Colonic mucosa (tissue), 4 donors: ENCODE measurements around the gene NFIA. TPM values are rescaled to one million over a fixed set of nuclear protein-coding genes. Genes with fewer than 3 reads are reported as not detected.

Experiments used
- DNase-seq: peaks from one replicate; pipeline ENCODE4 v3.0.0-alpha.2; 2020
- H3K27ac ChIP-seq: fragments of 200-600 bp; one replicate; pipeline ENCODE4 v1.8.0; 2021
- H3K27me3 ChIP-seq: fragments of 200-600 bp; one replicate; pipeline ENCODE4 v1.8.0; 2021
- H3K36me3 ChIP-seq: fragments of 200-600 bp; one replicate; pipeline ENCODE4 v1.8.0; 2021
- H3K4me1 ChIP-seq: fragments of 200-600 bp; one replicate; pipeline ENCODE4 v1.8.0; 2021; ENCODE audit warnings: mild to moderate bottlenecking
- H3K4me3 ChIP-seq: fragments of 200-600 bp; one replicate; pipeline ENCODE4 v1.8.0; 2021
- H3K9ac ChIP-seq, 2 donors: one replicate each; pipeline ENCODE4 v1.7.0; 2013; ENCODE audit warnings: control low read depth in 2 of 2, low read depth in 2 of 2, low read length in 2 of 2
- H3K9me3 ChIP-seq: fragments of 200-600 bp; one replicate; pipeline ENCODE4 v1.8.0; 2021
- intact Hi-C: fragments of 100-400 bp; cut with DNase I; formaldehyde crosslinking; loops from one replicate; pipeline ENCODE4 v1.14.1; 2022
- total RNA-seq, 2 donors: library from RNA; stranded (reverse); fragmentation: NEBNext Ultra II Directional in 1 of 2; extraction: Animal tissue kit (Norgen Biotek cat#: 25700) in 1 of 2; gene quantifications; one replicate each; pipeline ENCODE4 v1.2.1, GENCODE V29; 2021
- TF ChIP-seq, protein P1 (sequence below): fragments of 200-600 bp; IDR thresholded peaks from one replicate; pipeline ENCODE4 v1.8.0; 2022; ENCODE audit warnings: antibody characterized with exemption, mild to moderate bottlenecking
- donor health status: healthy.
- donor health status: DM: no; HTN: no; CAD: no.
- donor health status: DM: no; HTN: no; CAD: no.

Gene NFIA
- total RNA-seq, 2 donors from 2014 or later: 36.0 to 44.2 TPM

DNA sequence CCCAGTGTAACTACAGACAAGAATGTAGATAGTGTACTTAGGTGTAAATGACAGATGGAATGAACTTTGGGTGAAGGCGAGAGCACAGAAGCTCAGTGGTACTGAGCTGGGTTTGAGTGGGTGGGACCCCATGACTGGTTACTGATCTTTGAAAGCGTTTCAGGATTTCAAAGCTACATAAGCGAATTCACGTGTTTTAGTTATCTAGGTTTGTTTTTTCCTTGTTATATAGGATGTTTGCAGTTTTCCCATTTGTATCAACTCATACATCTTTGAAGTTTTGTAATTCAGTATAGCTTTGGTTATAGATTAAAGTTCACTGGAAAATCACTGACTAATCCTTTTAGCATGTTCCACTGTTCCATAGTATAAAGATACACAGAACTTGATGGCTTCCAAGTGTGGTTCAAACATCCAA lies 182.5 kb downstream of the NFIA start:
- TF ChIP-seq, protein P1, sequence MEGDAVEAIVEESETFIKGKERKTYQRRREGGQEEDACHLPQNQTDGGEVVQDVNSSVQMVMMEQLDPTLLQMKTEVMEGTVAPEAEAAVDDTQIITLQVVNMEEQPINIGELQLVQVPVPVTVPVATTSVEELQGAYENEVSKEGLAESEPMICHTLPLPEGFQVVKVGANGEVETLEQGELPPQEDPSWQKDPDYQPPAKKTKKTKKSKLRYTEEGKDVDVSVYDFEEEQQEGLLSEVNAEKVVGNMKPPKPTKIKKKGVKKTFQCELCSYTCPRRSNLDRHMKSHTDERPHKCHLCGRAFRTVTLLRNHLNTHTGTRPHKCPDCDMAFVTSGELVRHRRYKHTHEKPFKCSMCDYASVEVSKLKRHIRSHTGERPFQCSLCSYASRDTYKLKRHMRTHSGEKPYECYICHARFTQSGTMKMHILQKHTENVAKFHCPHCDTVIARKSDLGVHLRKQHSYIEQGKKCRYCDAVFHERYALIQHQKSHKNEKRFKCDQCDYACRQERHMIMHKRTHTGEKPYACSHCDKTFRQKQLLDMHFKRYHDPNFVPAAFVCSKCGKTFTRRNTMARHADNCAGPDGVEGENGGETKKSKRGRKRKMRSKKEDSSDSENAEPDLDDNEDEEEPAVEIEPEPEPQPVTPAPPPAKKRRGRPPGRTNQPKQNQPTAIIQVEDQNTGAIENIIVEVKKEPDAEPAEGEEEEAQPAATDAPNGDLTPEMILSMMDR: no peak
- Histone ChIP-seq H3K36me3 (no peaks in the 10 kb centered on the region), H3K4me1 (no peaks in the 10 kb centered on the region), H3K27me3 (no peaks in the 10 kb centered on the region), H3K9ac (no peak overlapping the region), H3K9me3 (no peaks in the 10 kb centered on the region), H3K4me3 (no peak overlapping the region), H3K27ac (no peak overlapping the region)
- no peak for DNase-seq
- intact Hi-C loops: no loop called here

DNA sequence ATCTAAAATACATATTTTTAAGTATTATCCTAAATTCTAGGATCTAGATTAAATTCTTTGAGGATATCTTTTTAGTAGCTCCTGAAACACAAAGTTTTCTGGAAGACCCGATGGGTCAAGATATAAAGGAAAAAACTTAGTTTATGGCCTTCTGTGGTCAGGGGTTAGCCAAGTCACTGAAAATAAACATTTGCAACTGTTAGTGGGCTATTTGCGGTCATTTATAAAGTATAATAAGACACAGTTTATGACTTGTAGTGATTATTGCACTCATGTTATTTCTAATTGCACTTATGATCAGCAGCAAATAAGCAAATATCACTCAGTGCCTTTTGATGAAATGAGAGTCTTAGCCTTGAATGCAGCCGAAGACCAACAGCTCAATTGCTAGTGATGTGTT lies 183.3 kb downstream of the NFIA start:
- Histone ChIP-seq H3K27me3 (no peaks in the 10 kb centered on the region), H3K9ac (no peak overlapping the region), H3K4me3 (no peak overlapping the region), H3K9me3 (no peaks in the 10 kb centered on the region), H3K4me1 (no peaks in the 10 kb centered on the region), H3K36me3 (no peaks in the 10 kb centered on the region), H3K27ac (no peak overlapping the region)
- intact Hi-C loops: no loop called here
- DNase-seq: no peak
- TF ChIP-seq, protein P1: no peak

DNA sequence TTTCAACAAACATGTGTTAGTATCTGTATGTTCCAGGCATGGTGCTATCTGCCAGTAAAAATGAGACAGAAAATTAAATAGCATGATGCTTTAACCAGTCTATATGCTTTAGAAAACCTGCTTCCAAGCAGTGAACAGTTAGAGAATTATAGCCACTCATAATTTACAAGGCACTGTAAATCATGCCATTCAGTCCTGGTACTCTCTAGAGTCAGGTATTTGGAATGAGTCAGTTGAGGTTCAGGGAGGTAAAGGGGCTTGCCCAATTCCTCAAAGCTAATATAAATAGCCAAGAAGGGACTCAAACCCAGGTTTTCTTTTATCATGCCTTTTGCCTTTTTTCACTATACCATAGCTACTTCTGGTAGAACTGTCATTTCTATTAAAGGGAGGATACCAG lies 184.4 kb downstream of the NFIA start:
- Histone ChIP-seq H3K9me3 (no peaks in the 10 kb centered on the region), H3K9ac (no peak overlapping the region), H3K27ac (no peak overlapping the region), H3K4me3 (no peak overlapping the region), H3K27me3 (no peaks in the 10 kb centered on the region), H3K4me1 (no peaks in the 10 kb centered on the region), H3K36me3 (no peaks in the 10 kb centered on the region)
- intact Hi-C loops: no loop called here
- no peak for DNase-seq
- TF ChIP-seq, protein P1: no peak

DNA sequence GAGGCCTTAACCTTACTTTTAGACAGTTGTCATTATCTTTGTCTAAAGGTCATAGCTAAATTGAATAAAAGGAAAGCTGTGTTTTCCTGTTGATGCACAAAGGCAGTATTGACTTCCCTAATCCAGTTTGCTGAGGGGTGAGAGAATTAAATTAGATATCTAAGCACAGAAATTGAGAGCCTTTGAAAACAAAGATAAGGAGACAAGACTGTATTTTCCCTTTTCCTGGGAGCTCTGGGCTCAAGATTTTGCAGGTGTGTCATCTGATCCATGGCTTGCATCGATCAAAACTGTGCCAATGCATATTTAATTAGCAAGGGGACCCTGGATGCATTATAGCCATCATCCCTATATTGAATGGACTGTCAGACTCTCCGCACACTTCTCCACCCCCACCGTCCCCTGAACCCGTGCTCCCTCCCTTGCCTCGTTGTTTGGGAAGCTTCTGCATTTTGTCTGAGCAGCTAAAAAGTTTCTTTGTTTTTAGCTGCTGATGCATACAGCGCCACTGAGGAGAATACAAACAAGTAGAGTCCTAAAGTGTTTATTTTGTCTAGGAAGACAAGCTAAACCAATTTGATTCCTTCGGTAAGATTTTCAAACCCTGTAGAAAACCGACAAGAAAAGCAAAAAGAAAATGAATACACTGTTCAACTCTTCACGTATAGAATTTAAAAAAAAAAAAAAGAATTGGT lies 186.3 kb downstream of the NFIA start:
- intact Hi-C loops: no loop called here
- Histone ChIP-seq H3K9me3 (no peaks in the 10 kb centered on the region), H3K4me1 (no peaks in the 10 kb centered on the region), H3K4me3 (no peak overlapping the region), H3K36me3 (no peaks in the 10 kb centered on the region), H3K9ac (no peak overlapping the region), H3K27ac (no peak overlapping the region), H3K27me3 (no peaks in the 10 kb centered on the region)
- no peak for DNase-seq
- TF ChIP-seq, protein P1: no peak

DNA sequence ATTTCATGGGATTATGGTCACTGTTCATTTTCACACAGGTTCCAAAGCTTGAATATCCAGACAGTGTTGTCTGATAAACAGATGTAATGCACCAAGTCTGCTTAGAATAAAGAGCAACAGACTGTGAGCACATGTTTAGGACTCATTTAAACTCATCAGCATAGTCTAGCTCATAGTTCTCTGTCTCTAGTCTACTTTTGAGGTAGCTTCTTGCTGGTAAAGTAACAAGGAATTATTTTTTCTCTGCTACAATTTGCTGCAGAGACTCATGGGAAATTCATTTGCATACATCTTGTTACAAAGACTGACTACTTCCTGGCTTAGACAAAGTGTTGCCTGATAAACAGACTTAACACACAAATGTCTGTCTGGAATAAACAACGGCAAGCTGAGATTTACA lies 187.2 kb downstream of the NFIA start:
- no peaks in the 10 kb centered on the region for H3K9me3 ChIP-seq
- no peak overlapping the region for H3K9ac ChIP-seq
- no peak for DNase-seq
- H3K4me1 ChIP-seq: no peaks in the 10 kb centered on the region
- H3K4me3 ChIP-seq: no peak overlapping the region
- intact Hi-C loops: no loop called here
- TF ChIP-seq, protein P1: no peak
- H3K27me3 ChIP-seq: no peaks in the 10 kb centered on the region
- H3K36me3 ChIP-seq: no peaks in the 10 kb centered on the region
- no peak overlapping the region for H3K27ac ChIP-seq
